Mammary epithelial cell (primary cell): ENCODE measurements around the gene TEX264.

Experiments
- EZH2 ChIP-seq: IDR thresholded peaks from 2 replicates; pipeline ENCODE4 v1.6.1; 2012; ENCODE audit warnings: low read length, inconsistent platforms, borderline replicate concordance
- TF ChIP-seq, protein P1 (sequence below), 2 donors: IDR thresholded peaks in 1 of 2; conservative IDR thresholded peaks in 1 of 2; 2 replicates each; pipeline ENCODE4 v1.5.1; 2011 to 2012; ENCODE audit warnings: inconsistent platforms in 2 of 2, low read length in 2 of 2, mild to moderate bottlenecking in 2 of 2, control low read depth in 1 of 2, low read depth in 1 of 2; ENCODE audit not compliant: insufficient read depth in 1 of 2; ENCODE audit errors: extremely low read depth in 1 of 2

DNA sequence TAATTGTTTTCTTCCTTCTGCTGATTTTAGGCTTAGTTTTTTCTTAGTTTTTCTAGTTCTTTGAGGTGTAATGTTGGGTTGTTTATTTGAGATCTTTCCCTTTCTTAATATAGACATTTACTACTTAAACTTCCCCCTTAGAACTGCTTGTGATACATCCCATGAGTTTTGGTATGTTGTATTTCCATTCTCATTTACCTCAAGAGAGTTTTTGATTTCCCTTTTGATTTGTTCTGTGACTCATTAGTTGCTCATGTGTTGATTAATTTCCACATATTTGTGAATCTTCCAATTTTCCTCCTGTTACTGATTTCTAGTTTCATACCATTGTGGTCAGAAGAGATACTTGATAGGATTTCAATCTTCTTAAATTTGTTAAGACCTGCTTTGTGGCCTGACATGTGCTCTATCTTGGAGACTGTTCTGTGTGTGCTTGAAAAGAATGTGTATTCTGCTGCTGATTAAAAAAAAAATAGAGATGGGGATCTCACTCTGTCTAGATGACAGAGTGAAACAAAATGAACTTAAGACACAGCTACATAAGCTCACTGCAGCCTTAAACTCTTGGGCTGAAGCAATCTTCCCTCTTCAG lies 58.1 kb downstream of the TEX264 start:
- TF ChIP-seq, protein P1, sequence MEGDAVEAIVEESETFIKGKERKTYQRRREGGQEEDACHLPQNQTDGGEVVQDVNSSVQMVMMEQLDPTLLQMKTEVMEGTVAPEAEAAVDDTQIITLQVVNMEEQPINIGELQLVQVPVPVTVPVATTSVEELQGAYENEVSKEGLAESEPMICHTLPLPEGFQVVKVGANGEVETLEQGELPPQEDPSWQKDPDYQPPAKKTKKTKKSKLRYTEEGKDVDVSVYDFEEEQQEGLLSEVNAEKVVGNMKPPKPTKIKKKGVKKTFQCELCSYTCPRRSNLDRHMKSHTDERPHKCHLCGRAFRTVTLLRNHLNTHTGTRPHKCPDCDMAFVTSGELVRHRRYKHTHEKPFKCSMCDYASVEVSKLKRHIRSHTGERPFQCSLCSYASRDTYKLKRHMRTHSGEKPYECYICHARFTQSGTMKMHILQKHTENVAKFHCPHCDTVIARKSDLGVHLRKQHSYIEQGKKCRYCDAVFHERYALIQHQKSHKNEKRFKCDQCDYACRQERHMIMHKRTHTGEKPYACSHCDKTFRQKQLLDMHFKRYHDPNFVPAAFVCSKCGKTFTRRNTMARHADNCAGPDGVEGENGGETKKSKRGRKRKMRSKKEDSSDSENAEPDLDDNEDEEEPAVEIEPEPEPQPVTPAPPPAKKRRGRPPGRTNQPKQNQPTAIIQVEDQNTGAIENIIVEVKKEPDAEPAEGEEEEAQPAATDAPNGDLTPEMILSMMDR (conservative IDR thresholded peaks at IDR 0.05 in 1 of 2, IDR thresholded peaks at IDR 0.05 in 1 of 2; ENCODE audit: extremely low read depth in 1 of 2, insufficient read depth in 1 of 2, low read depth in 1 of 2, low read length in 2 of 2): no peak
- no peak for TF ChIP-seq EZH2
